ENCODE results near the gene BICC1.

Gene BICC1, protein sequence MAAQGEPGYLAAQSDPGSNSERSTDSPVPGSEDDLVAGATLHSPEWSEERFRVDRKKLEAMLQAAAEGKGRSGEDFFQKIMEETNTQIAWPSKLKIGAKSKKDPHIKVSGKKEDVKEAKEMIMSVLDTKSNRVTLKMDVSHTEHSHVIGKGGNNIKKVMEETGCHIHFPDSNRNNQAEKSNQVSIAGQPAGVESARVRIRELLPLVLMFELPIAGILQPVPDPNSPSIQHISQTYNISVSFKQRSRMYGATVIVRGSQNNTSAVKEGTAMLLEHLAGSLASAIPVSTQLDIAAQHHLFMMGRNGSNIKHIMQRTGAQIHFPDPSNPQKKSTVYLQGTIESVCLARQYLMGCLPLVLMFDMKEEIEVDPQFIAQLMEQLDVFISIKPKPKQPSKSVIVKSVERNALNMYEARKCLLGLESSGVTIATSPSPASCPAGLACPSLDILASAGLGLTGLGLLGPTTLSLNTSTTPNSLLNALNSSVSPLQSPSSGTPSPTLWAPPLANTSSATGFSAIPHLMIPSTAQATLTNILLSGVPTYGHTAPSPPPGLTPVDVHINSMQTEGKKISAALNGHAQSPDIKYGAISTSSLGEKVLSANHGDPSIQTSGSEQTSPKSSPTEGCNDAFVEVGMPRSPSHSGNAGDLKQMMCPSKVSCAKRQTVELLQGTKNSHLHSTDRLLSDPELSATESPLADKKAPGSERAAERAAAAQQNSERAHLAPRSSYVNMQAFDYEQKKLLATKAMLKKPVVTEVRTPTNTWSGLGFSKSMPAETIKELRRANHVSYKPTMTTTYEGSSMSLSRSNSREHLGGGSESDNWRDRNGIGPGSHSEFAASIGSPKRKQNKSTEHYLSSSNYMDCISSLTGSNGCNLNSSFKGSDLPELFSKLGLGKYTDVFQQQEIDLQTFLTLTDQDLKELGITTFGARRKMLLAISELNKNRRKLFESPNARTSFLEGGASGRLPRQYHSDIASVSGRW
- 0 to 0.04 (median 0) reads per million in 3 experiments for total RNA-seq

- DNase-seq, result no peak
These were observed at the start of gene BICC1 for GRCh38 chr10:58512491-58513187. Gene BICC1, plus strand, starts transcription at chr10:58512872. Its CDS starts 272 bp downstream, at chr10:58513144.

- no peak for DNase-seq
These were observed 47.7 kb upstream of the BICC1 start for GRCh38 chr10:58464956-58465355.

GRCh38 chr10:58465629-58466028 lies 47.0 kb upstream of the BICC1 start:
- no peak for DNase-seq

- no peak for DNase-seq
These were observed 44.6 kb upstream of the BICC1 start for GRCh38 chr10:58467931-58468635.

DNA sequence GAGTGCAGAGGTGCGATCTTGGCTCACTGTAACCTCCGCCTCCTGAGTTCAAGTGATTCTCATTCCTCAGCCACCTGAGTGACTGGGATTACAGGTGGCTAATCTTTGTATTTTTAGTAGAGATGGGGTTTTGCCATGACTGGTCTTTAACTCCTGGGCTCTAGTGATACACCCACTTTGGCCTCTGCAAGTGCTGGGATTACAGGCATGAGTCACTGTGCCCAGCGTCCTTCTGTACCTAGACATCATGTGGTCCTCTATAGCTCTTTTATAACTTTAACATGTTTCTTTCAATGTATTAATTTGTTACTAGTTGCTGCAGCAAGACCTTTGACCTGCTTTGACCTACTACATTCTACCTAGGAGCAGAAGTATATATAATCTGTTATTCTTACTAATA lies 38.7 kb upstream of the BICC1 start:
- no peak for DNase-seq

DNA sequence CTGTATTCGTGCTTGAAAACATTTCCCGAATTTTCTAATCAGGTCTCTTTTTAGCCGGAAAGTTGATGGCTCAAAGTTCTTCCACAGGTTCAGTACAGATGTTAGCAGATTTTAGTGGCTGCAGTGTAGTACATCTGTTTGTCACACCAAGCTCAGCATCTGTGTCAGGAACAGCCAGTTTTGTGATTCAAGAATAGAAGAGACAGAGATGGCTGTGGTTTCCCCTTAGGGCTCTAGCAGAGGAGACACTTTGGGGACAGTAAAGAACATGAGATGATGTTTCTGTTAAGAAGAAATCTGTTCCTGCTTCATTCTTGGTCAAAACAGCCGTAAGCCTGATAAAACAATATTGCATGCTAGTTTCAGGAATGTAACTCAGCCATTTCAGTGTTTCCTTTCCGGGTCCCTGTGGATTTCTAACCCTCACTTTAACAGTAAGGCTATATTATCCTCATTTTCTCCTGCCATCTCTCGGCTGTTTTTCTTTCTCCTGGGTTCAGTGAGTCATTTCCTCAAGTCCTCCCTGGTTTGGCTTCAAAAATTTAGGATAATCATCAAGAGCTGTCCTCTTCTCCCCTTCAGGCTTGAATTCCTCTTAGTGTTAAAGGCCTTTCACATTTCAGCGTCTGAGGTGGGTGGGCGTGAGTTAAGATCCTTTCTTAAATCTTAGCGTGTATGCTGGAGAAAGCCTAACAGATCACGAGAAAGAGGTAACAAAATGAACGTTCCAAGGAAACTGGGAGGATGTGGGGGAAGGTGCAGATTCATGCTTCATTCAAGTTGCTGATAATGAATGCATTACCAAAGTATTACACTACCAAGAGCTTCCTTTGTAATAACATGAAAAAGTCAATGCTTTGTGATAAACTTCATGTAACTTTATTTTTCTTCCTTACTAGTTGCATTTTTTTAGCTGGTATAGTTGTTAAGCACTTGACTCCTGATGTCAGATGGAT lies 37.1 kb upstream of the BICC1 start:
- no peak for DNase-seq

- DNase-seq, result no peak
These were observed 35.5 kb upstream of the BICC1 start for GRCh38 chr10:58477122-58477521.

DNA sequence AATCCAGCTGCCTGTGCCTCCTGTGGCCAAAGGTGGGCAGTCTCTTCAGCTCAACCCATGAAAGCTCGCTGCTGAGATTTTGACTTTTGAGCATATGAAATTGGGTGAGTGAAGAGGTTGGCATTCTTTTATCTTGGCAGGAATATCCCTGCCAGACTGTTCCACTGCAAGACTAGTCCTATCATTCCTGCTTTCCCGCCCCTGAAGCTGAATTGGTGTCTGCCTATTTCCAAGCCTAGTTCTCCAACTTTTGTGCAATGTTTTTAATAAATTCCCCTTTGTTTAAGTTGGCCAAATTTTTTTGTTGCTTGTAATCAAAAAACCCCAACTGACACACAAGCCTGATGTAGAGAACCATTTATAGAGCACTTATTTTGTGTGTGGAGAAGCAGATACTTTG lies 34.8 kb upstream of the BICC1 start:
- DNase-seq, result no peak

GRCh38 chr10:58479045-58479444 lies 33.6 kb upstream of the BICC1 start:
- DNase-seq, result no peak

DNA sequence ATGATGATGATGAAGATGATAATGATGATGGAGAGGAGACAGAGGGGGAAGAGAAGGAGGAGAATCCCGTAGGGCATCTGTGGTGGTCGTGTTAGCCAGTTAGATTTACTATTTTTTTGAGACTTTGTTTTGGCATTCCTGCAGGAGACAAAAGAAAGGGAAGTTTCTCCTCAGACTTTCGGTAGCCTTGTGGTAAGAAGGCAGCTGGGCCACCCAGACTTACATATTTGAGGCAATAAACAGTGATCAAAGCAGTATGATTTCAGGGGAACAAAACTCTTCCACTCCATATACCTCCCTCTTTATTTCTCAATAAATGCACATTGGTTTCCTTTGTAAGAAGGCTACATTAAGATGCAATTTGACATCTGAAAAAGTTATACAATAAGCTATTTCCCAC lies 32.4 kb upstream of the BICC1 start:
- DNase-seq, result no peak

DNA sequence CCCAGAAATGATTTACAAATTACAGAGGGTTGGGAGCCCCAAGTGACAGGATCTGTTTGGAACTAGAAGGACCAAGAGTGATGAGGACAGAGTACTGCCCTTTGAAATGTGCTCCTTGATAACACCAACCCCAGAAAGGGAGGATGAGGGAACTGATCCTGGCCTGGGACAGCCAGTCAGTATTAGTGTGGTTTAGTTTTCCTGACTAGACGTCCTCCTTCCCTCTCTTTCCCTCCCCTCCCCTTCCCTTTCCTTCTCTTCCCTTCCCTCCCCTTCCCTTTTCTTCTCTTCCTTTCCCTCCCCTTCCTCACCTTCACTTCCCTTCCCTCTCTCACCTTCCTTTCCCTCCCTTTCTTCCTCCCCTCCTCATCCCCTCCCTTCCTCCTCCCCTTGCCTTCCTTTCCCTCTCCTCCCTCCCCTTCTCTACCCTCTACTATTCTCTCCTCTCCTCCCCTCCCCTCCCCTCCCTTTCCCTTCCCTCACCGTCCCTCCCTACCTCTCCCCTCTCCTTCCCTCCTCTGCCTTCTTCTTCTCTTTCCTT lies 31.0 kb upstream of the BICC1 start:
- DNase-seq, result no peak

GRCh38 chr10:58486821-58487220 lies 25.9 kb upstream of the BICC1 start:
- no peak for DNase-seq

GRCh38 chr10:58488921-58489320 lies 23.8 kb upstream of the BICC1 start:
- DNase-seq, result no peak

DNA sequence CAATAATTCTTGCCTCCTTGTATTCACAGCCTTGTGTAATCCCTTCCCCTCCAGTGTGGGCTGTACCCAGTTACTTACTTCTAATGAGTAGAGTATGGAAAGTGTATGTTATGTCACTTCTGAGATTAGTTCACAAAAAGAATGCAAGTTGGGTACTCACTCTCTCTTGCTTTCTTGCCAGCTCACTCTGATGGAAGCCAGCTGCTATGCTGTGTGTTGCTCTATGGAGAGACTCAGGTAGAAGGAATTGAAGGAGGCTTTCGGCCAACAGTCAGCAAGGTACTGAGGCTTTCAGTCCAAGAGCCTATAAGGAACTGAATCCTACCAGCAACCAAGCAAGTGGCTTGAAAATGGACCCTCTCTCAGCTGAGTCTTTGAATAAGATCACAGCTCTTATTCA lies 9.7 kb upstream of the BICC1 start:
- DNase-seq, result no peak

GRCh38 chr10:58508316-58508715 lies 4.4 kb upstream of the BICC1 start:
- DNase-seq, result no peak

DNA sequence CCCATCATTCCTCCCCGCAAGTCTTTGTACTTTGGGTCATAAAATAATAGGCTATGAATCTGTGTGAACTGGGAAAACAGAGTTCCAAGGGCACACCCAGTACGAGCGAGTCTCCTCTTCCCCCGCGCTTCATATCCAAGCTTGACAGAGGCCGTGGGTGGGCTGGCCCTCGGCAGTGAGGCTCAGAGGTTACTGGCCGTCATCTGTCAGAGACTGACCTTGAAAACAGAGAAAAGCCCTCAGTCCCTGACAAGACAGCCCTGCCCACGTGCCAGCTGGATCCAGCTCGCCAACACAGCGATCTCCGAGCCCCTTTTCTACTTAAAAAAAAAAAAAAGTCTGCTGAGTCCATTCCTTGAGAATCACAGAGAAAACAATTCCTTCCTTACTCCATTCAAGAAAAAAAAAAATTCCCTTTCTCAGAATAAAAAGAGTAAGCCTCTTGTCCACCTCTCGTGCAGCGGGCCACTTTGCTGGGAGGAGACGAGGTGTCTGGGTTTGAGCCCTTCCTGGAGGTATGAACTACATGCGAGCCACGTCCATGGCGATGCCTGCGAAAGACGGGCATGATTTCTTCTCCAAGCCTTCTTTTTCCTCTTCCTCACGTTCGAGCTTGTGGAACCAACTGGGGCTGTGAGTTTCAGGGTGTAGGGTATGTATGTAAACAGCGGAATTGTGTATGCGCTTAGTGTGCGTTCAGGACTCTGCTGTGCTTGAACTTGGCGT lies 744 bp upstream of the BICC1 start:
- no peak for DNase-seq

GRCh38 chr10:58513188-58514110 lies 777 bp downstream of the BICC1 start:
- no peak for DNase-seq

- DNase-seq, result no peak
These were observed 1.6 kb downstream of the BICC1 start for GRCh38 chr10:58514111-58514770.
